CMK (cell line): ENCODE measurements around the gene CCDC124.

Experiments used
- DNase-seq: peaks from one replicate; pipeline ENCODE4 v3.0.0-alpha.2; 2010; ENCODE audit warnings: low read depth

The CCDC124 gene

DNA sequence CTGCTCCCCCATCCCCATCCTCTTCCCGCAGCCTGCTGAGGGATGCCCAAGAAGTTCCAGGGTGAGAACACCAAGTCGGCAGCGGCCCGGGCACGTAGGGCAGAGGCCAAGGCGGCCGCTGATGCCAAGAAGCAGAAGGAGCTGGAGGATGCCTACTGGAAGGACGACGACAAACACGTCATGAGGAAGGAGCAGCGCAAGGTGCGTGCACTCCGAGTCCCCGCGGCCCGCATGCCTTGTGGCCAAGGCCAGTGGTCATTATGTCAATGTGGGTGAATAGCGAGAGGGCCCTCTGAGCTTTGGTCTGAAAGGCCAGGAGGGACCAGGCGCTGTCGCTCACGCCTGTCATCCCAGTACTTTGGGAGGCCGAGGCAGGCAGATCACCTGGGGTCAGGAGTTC, 3.6 kb downstream of the CCDC124 start:
- no peak for DNase-seq

DNA sequence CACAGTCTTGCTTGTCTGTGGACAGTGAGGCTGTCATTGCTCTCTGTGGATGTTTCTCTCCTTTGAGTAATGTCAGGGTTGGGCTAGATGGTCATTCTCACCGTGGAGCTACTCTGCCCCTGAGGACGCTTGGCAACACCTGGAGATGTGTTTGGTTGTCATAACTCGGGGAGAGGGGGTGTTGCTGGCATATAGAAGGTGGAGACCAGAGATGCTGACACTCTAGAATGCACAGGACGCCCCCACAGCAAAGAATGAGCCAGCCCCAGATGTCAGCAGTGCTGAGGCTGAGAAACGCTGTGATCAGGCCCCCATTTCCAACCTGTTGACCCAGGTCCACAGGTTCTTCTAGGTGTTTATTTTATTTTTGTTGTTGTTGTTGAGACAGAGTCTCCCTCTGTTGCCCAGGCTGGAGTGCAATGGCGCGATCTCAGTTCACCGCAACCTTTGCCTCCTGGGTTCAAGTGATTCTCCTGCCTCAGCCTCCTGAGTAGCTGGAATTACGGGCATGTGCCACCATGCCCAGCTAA, 4.6 kb downstream of the CCDC124 start:
- no peak for DNase-seq

- no peak for DNase-seq
Measured at GRCh38 chr19:17938092-17938845, 5.5 kb downstream of the CCDC124 start.

DNA sequence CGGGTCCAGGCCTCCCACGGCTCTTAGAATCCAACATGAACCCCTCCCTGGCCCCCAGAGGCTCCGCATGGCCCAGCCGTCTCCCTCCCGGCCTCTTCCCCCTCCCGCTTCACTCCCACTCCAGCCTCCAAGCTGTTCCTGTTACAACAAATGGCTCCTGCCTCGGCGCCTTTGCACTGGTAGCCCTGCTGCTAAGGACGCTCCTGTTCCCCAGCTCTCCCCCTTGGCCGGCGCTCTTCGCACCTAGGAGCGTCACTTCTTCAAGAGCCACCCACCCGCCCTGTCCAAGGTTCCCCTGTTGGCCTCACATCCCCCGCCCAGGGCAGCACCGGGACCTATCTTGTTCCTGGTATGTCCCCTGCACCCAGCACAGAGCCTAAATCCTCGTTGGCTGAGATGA, 9.4 kb downstream of the CCDC124 start:
- no peak for DNase-seq

GRCh38 chr19:17942582-17943273, 9.9 kb downstream of the CCDC124 start:
- no peak for DNase-seq

DNA sequence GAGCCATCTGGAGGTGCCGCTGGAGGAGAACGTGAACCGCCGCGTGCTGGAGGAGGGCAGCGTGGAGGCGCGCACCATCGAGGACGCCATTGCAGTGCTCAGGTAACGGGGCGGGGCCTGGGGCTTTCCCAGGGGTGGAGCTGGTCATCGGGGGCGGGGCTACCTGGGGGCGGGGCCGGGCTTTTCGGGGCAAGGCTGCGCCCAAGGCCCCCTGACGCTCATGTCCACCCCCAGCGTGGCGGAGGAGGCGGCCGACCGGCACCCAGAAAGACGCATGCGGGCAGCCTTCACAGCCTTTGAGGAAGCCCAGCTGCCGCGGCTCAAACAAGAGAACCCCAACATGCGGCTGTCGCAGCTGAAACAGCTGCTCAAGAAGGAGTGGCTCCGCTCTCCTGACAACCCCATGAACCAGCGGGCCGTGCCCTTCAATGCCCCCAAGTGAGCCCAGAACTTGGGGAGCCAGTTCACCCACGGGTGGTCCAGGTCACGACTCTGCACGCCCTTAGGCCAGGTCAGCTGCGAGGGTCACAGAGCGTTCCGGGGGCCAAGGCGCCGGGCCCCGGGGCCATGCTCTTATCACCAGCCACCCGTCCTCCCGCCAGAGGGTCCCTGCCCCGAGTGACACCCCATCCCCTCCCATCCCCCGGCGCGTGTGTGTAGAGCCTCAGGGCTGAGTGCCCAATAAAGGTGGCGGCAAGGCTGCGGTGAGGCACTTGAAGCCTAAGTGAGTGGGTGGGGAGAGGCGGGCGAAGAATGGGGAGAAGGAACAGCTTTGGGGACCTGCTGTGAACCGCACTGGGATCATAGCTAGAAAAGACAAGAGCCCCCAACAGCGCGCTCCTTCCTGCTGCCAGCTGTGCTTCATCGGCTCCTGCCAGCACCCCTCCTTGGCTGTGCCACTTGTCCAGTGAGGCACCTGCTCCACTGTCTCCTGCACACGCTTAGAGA, 10.7 kb downstream of the CCDC124 start:
- no peak for DNase-seq

DNA sequence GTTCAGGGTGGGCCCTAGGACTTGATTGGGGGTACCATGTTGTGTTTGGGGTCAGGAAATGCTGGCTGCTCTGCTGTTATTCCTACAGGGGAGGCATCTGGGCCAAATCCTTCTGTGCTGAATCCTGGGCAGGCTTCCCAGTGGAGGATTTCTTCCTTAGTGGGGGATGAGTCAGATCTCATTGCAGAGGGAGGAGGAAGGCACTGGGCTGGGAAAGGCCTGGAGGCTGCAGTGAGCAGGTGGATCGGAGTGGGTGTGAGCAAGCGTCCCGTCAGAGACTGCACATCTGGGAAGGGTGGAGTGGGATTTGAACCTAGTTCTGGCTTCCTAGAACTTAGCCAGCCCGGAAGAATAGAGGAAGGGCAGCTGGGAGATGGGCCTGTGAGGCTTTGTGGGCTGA, 11.5 kb downstream of the CCDC124 start:
- DNase-seq, result no peak

- DNase-seq, result no peak
Measured at GRCh38 chr19:17946965-17947784, 14.4 kb downstream of the CCDC124 start.

DNA sequence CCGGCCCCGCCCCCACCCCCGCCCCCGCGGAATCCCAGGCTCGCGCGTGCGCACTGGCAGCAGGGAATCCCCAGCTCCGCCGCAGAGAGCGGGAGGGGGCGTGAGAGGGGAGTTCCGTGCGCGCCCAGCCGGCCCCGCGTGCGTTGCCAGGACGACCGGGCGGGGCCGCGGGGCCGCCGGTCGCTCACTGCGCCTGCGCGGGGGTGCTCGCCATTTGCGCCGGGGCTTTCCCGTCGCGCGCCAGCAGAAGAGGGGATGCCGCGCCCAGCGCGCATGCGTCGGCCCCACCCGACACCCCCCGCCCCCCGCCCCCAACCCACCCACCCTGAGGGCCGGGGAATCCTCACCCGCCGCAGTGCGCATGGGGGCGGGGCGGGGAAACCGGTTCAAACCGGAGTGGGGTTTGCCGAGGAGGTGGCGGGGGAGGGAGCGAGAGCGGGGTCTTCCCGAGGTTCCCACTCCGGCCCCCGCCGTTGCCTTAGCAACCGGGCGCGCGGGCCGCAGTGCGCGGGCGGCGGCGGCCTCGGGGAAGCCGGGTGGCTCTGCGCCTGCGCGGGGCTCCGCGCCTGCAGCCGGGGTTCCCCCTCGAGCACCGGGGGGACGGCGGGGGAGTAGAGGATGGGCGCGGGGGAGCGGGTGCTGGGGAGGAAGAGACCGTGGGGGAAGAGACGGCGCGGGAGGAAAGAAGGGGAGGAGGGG, 15.1 kb downstream of the CCDC124 start:
- peak; percentile 82 for DNase-seq

DNA sequence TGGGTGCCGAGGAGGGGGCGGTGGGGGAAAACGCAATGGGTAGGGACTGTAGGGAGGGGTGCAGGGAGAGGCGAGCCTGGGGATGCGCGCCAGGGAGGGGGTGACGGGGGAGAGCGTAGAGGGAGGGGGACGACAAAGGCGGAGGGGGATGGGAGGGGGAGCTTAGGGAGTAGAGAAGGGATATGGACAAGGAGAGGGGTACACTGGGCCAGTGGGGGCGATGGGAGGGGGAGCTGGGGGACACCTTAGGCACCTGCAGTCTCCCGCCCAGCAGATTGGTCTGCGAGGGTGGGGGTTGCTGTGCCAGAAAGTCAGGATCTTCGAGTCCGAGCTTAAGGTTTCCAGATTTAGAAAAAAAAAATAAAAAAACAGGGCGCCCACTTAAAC, 15.7 kb downstream of the CCDC124 start:
- DNase-seq, result no peak

- DNase-seq, result no peak
Measured at GRCh38 chr19:17948931-17949930, 16.4 kb downstream of the CCDC124 start.

- DNase-seq, result no peak
Measured at GRCh38 chr19:17949956-17950309, 17.1 kb downstream of the CCDC124 start.

DNA sequence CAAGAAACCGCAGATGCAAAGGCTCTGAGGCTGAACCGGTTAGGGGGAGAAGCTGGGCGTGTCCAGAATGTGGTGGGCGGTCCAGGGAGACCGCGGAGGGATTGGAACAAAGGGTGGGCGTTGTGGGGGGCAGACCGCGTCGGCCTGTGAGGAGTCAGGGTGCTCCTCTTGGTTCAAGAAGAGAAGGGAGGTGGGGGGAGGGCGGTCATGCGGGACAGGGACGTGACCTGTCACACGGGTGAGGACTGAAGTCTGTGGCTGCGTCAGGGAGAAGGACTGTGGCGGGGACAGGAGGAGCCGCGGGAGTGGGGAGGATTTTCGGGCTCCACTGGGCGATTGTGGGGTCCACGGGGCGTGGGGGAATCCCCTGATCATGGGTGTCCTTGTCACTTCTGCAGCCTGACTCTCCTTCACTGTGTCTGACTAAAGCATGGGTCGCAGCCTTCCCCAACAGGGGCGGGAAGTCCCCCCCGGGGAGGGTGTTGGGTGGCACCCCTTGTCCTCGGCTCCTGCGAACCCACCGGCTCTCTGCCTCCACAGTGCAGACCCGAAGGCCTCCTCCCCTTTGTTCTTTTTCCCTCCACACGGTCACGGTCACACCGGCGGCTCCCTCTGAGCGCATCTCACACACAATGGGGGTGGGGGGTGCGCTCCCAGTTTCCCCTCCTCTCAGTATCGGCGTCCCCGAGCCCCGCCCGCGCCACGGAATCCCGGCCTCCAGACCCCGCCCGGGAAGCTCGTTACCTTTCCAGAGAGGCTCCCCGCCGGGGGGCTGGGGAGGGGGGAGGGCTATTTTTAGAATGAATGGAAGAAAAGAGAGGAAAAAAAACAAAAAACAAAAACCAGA, 17.7 kb downstream of the CCDC124 start:
- no peak for DNase-seq

DNA sequence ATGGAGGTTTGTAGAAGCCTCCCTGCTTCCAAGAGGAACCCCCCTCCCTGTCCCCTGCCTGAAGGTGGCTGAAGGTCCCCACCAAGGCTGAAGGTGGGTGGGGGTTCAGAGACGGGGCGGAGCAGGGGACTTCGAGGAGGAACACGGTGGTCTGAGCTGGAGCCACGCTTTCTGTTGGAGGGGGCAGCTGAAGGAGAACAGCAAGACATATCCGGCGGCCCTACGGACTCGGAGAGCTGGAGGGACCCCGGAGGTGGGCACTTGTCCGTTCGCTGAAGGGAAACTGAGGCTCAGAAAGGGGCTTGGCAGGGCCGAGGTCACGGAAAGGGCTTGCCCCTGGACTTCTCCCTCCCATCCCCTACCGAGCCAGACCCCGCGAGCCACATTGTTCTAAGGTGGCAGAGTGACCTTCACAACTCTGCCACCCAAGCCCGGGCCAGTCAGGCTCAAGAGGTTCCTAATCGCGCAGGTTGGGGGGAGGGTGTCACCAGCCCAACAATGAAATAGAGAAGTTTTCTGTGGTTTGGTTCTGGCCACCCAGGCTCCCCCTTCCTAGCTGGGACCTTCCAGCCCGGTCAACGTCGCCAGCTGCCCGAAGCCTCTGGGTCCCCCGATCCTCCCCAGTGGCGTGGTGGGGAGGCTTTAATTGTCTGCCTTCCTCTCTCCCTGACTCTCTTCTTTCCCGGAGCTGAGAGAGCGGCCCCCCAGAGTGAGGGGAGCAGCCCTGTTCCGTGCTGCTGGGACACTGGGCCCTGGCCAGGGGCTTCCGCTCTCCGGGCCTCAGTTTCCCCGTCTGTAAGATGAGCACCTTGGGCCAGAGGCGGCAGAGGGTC, 18.6 kb downstream of the CCDC124 start:
- DNase-seq, result no peak

- no peak for DNase-seq
Measured at GRCh38 chr19:17951990-17952976, 19.5 kb downstream of the CCDC124 start.

DNA sequence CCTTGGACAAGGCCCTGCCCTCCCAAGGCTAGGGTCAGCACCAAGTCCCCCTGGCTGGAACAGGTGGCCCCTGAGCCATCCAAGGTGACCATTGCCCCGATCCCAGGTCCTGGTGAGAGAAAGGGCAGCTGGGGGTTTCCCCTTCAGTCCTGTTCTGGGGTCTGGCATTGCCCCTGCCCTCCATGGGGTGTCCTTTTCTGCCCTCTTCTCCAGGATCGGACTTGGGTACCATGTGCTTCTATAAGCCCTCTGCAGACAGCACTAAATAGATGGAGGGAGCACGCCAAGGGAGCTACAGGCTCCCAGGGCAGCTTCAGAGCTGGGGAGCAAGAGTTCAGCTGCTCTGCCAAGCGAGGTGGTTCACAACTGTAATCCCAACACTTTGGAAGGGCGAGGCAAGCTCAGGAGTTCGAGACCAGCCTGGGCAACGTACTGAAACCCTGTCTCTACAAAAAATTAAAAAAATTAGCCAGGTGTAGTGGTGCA, 20.5 kb downstream of the CCDC124 start:
- DNase-seq, result no peak
